Ovary (tissue), 3 donors: Measurements from ENCODE around the gene TBATA.

Source experiments
- CTCF ChIP-seq, 3 donors: fragments of 450-650 bp in 2 of 3; fragments of 200-600 bp in 1 of 3; IDR thresholded peaks; one replicate each; pipeline versions ENCODE4 v1.5.1 to v1.8.0; 2016 to 2022; ENCODE audit warnings: antibody characterized with exemption in 3 of 3, mild to moderate bottlenecking in 1 of 3
- POLR2A ChIP-seq: fragments of 450-650 bp; IDR thresholded peaks from one replicate; pipeline ENCODE4 v1.6.1; 2017; ENCODE audit warnings: antibody characterized with exemption, mild to moderate bottlenecking, moderate library complexity
- donor health status: DM: no; HTN: no; CAD: no.

GRCh38 chr10:70745555-70745954, 39.6 kb downstream of the TBATA start:
- TF ChIP-seq CTCF (IDR thresholded peaks at IDR 0.05): no peak
- no peak for TF ChIP-seq POLR2A
